Lung (tissue), 12 donors: ENCODE results near the gene CASK. TPM values are rescaled to one million over a fixed set of nuclear protein-coding genes. Genes with fewer than 3 reads are reported as not detected.

Experiments used
- ATAC-seq: fragments of 200-7000 bp; cut with Tn5 transposase; one replicate; pipeline ENCODE4 v1.9.1; 2020; ENCODE audit warnings: moderate number of reproducible peaks; ENCODE audit not compliant: insufficient read depth, low FRiP score
- DNase-seq, 3 donors: peaks; one replicate each; pipeline ENCODE4 v3.0.0-alpha.2; 2013 to 2017
- H3K27ac ChIP-seq, 2 donors: one replicate each; pipeline ENCODE4 v1.5.1; 2013; ENCODE audit warnings: mild to moderate bottlenecking in 2 of 2, moderate library complexity in 2 of 2, control low read depth in 1 of 2, inconsistent platforms in 1 of 2, low read depth in 1 of 2, low read length in 1 of 2
- H3K27me3 ChIP-seq, 3 donors: one replicate each; pipeline ENCODE4 v1.5.1; 2013; ENCODE audit warnings: low read length in 2 of 3; ENCODE audit not compliant: control insufficient read depth in 3 of 3, insufficient read depth in 3 of 3
- H3K36me3 ChIP-seq, 4 donors: one replicate each; pipeline ENCODE4 v1.5.1; 2013; ENCODE audit warnings: low read length in 4 of 4, mild to moderate bottlenecking in 1 of 4, moderate library complexity in 1 of 4; ENCODE audit not compliant: control insufficient read depth in 4 of 4, insufficient read depth in 4 of 4
- H3K4me1 ChIP-seq, 5 donors: one replicate each; pipeline ENCODE4 v1.5.1; 2013; ENCODE audit warnings: low read length in 5 of 5, mild to moderate bottlenecking in 2 of 5, moderate library complexity in 1 of 5; ENCODE audit not compliant: control insufficient read depth in 5 of 5, insufficient read depth in 5 of 5
- H3K4me3 ChIP-seq: one replicate; pipeline ENCODE4 v1.5.1; 2013; ENCODE audit warnings: mild to moderate bottlenecking, control low read depth, moderate library complexity
- H3K9ac ChIP-seq, 2 donors: one replicate each; pipeline ENCODE4 v1.5.1; 2013; ENCODE audit warnings: low read length in 2 of 2, control low read depth in 1 of 2; ENCODE audit not compliant: insufficient read depth in 1 of 2
- H3K9me3 ChIP-seq, 4 donors: one replicate each; pipeline ENCODE4 v1.5.1; 2013; ENCODE audit warnings: low read length in 3 of 4, mild to moderate bottlenecking in 1 of 4, moderate library complexity in 1 of 4; ENCODE audit not compliant: control insufficient read depth in 4 of 4, insufficient read depth in 3 of 4
- CTCF ChIP-seq: IDR thresholded peaks from 2 replicates; pipeline ENCODE4 v1.5.1; 2012; ENCODE audit warnings: mild to moderate bottlenecking; ENCODE audit errors: control extremely low read depth, extremely low read depth
- WGBS, 2 donors: extraction: QIAGEN DNeasy Blood & Tissue Kit; methylation state at CpG; one replicate each; pipeline ENCODE4 v1.1.7; 2013; 5-methylcytosine and 5-hydroxymethylcytosine counted together
- polyA plus RNA-seq, 2 donors: library from polyadenylated mRNA; stranded (reverse); fragments of 200-250 nt; gene quantifications; one replicate each; pipeline ENCODE4 v1.2.1, GENCODE V29; 2013
- total RNA-seq, 2 donors: library from RNA; depleted of rRNA in 1 of 2; stranded (reverse); fragments of >200 nt in 1 of 2; gene quantifications; one replicate each; pipeline ENCODE4 v1.2.1, GENCODE V29; 2014 to 2021
- donor health status: control.
- donor health status: control.
- donor health status: Bipolar disorder and iron deficiency.
- donor health status: healthy.
- donor health status: DM: yes; HTN: yes; CAD: no.

The CASK gene
- total and polyA plus RNA-seq, 4 donors, result 8.2 to 68.1 (median 30.6) TPM

- no peaks in the 10 kb centered on the region for H3K36me3 ChIP-seq
- DNase-seq, result no peak
- no peaks in the 10 kb centered on the region for H3K4me1 ChIP-seq
- TF ChIP-seq CTCF, result no peak
- 87 to 100% methylated on average over 2 of the region's 2 CpGs for WGBS, 2 donors
- ATAC-seq, result no peak
- no peaks in the 10 kb centered on the region for H3K9me3 ChIP-seq
- H3K4me3 ChIP-seq, result no peak overlapping the region
- peaks cover 0 to 23% (median 19%) of the 10 kb centered on the region in 3 donors for H3K27me3 ChIP-seq
- H3K27ac ChIP-seq, result no peak overlapping the region
- H3K9ac ChIP-seq, result no peak overlapping the region
Measured at GRCh38 chrX:41758401-41758800, 165.0 kb downstream of the CASK start.

- Histone ChIP-seq H3K36me3 (no peaks in the 10 kb centered on the region), H3K4me3 (no peak overlapping the region), H3K27me3 (peaks cover 0 to 20% (median 3%) of the 10 kb centered on the region in 3 donors), H3K27ac (no peak overlapping the region), H3K4me1 (no peaks in the 10 kb centered on the region), H3K9me3 (no peaks in the 10 kb centered on the region), H3K9ac (no peak overlapping the region)
- no peak for DNase-seq
- ATAC-seq, result no peak
- TF ChIP-seq CTCF, result no peak
- 69 to 88% methylated on average over 3 of the region's 3 CpGs for WGBS, 2 donors
Measured at GRCh38 chrX:41750716-41751115, 172.6 kb downstream of the CASK start.

GRCh38 chrX:41739871-41740270 is 183.5 kb downstream of the CASK start:
- Histone ChIP-seq H3K4me3 (no peak overlapping the region), H3K27ac (no peak overlapping the region), H3K27me3 (peaks cover 0 to 34% (median 6%) of the 10 kb centered on the region in 3 donors), H3K36me3 (no peaks in the 10 kb centered on the region), H3K9me3 (peaks cover 0 to 2% (median 0%) of the 10 kb centered on the region in 4 donors), H3K9ac (no peak overlapping the region), H3K4me1 (no peaks in the 10 kb centered on the region)
- WGBS, 2 donors, result 90 to 95% methylated on average over 1 of the region's 1 CpG
- no peak for DNase-seq
- no peak for TF ChIP-seq CTCF
- no peak for ATAC-seq

- ATAC-seq (no peak), DNase-seq (peak; percentile 36 to 62 (median 54))
- Histone ChIP-seq H3K27ac (no peak overlapping the region), H3K27me3 (peaks cover 0 to 32% (median 10%) of the 10 kb centered on the region in 3 donors), H3K9me3 (peaks cover 0 to 2% (median 0%) of the 10 kb centered on the region in 4 donors), H3K4me3 (no peak overlapping the region), H3K9ac (no peak overlapping the region), H3K36me3 (no peaks in the 10 kb centered on the region), H3K4me1 (no peaks in the 10 kb centered on the region)
- 52 to 67% methylated on average over 7 of the region's 7 CpGs for WGBS, 2 donors
- TF ChIP-seq CTCF, result no peak
Measured at GRCh38 chrX:41737065-41737464, 186.3 kb downstream of the CASK start.
